ENCODE measurements around the gene ESF1. TPM values are rescaled to one million over a fixed set of nuclear protein-coding genes. Genes with fewer than 3 reads are reported as not detected.

The ESF1 gene
- total and polyA plus RNA-seq, 4 donors: 3.5 to 7.3 (median 5.7) TPM

DNA sequence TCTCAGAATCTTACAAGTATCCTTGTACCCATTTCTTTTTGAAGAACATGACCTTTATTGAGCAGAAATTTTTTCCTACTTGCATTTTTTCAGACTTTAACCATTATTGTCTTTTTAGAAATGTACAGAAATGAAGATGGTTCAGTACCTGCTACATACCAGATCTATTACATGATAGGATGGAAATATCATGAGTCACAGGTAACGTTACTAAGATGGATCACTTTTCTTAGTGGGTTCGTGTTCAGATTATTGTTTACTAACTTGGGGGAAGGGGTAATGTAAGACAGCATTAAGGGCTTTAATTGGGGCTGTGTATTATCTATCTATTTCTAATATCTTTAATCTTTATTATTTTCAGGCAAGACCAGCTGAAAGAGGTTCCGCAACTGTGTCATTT is 32.0 kb upstream of the ESF1 start:
- Histone ChIP-seq H3K27ac (ENCODE audit: low read depth in 1 of 2, low read length in 2 of 2) (no peak overlapping the region), H3K4me3 (ENCODE audit: low read depth in 1 of 3, low read length in 3 of 3) (no peak overlapping the region), H3K36me3 (ENCODE audit: control insufficient read depth in 4 of 4, insufficient read depth in 3 of 4, low read depth in 1 of 4, low read length in 3 of 4) (peaks cover 5 to 33% (median 26%) of the 10 kb centered on the region in 4 donors), H3K27me3 (ENCODE audit: control insufficient read depth in 4 of 4, insufficient read depth in 4 of 4, low read length in 3 of 4) (no peaks in the 10 kb centered on the region), H3K4me1 (ENCODE audit: control insufficient read depth in 4 of 4, insufficient read depth in 4 of 4, low read length in 3 of 4) (peaks cover 0 to 19% (median 17%) of the 10 kb centered on the region in 4 donors), H3K9me3 (ENCODE audit: control insufficient read depth in 4 of 4, low read length in 3 of 4) (no peaks in the 10 kb centered on the region), H3K9ac (ENCODE audit: low read depth in 1 of 2, low read length in 2 of 2) (no peak overlapping the region)
- TF ChIP-seq FOXA1 (IDR thresholded peaks at IDR 0.05) (no peak), MAX (IDR thresholded peaks at IDR 0.05) (no peak), HNF4A (conservative IDR thresholded peaks at IDR 0.05) (no peak), EGR1 (IDR thresholded peaks at IDR 0.05; ENCODE audit: low read depth in 2 of 2) (no peak), HNF4G (IDR thresholded peaks at IDR 0.05) (no peak), TAF1 (conservative IDR thresholded peaks at IDR 0.05) (no peak), FOXA2 (IDR thresholded peaks at IDR 0.05) (no peak), NR2F2 (IDR thresholded peaks at IDR 0.05) (no peak), RAD21 (IDR thresholded peaks at IDR 0.05) (no peak), JUND (IDR thresholded peaks at IDR 0.05) (no peak), GABPA (IDR thresholded peaks at IDR 0.05 in 1 of 2, conservative IDR thresholded peaks at IDR 0.05 in 1 of 2) (no peak), YY1 (IDR thresholded peaks at IDR 0.05) (no peak), SP1 (IDR thresholded peaks at IDR 0.05) (no peak), REST (IDR thresholded peaks at IDR 0.05) (no peak), CTCF (IDR thresholded peaks at IDR 0.05; ENCODE audit: low read depth, low read length, missing input control) (no peak), RXRA (IDR thresholded peaks at IDR 0.05) (no peak)
- TF ChIP-seq, protein P1, sequence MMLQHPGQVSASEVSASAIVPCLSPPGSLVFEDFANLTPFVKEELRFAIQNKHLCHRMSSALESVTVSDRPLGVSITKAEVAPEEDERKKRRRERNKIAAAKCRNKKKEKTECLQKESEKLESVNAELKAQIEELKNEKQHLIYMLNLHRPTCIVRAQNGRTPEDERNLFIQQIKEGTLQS (IDR thresholded peaks at IDR 0.05): no peak
- TF ChIP-seq, protein P2, sequence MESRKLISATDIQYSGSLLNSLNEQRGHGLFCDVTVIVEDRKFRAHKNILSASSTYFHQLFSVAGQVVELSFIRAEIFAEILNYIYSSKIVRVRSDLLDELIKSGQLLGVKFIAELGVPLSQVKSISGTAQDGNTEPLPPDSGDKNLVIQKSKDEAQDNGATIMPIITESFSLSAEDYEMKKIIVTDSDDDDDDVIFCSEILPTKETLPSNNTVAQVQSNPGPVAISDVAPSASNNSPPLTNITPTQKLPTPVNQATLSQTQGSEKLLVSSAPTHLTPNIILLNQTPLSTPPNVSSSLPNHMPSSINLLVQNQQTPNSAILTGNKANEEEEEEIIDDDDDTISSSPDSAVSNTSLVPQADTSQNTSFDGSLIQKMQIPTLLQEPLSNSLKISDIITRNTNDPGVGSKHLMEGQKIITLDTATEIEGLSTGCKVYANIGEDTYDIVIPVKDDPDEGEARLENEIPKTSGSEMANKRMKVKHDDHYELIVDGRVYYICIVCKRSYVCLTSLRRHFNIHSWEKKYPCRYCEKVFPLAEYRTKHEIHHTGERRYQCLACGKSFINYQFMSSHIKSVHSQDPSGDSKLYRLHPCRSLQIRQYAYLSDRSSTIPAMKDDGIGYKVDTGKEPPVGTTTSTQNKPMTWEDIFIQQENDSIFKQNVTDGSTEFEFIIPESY (IDR thresholded peaks at IDR 0.05): no peak
- DNase-seq (ENCODE audit: low spot score): no peak
- 82% methylated on average over 3 of the region's 3 CpGs for WGBS

All from liver (tissue), 9 donors.